ENCODE measurements around the gene CACTIN. TPM values are rescaled to one million over a fixed set of nuclear protein-coding genes. Genes with fewer than 3 reads are reported as not detected.
"Not testable (repeated sequence)": the region's sequence is repeated elsewhere in the genome, so short reads cannot be mapped to it uniquely, and the experiment has no call there.

CACTIN gene
- total and polyA plus RNA-seq, 4 donors: 16.7 to 23.4 (median 18.7) TPM

DNA sequence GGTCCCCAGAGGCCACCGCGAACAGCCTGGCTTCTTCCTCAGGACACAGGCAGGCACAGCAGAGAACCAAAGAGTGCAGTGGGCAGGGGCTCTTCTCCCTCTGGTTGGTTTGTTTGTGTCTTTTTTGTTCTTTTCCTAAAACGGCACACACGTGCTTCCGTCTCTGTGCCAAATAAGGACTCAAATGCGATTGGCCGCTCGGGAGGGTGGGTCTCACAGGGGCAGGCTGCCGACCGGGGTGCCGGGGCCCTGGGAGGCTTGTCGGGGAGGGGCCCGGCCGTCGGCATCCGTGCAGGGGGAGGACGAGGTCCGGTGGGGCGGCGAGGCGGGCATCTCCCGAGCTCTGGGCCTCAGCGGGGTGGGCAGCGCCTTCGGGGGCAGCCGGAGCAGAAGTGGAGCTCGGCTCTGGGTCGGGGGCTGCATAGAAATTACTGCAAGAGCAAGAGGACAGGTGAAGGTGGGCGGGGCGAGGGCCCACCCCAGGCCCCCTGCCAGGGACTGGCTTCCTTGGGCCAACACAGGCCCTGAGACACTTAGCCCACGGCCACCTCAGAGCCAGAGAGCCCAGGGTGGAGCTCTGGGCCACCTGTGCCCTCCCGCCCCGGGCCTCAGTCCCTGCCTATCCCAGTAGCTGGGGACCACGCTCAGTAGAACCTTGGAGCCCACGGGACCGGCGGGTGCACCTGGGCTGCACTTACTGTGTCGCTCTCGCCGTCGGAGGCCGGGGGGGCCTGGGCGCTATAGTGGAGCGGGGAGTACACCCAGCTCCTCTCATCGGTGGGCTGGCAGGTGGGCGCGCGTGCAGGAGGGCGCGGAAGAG, 6.4 kb upstream of the CACTIN start:
- ATAC-seq (ENCODE audit: insufficient read depth, low FRiP score) (no peak), DNase-seq (no peak)
- Histone ChIP-seq H3K36me3 (ENCODE audit: control insufficient read depth in 4 of 4, insufficient read depth in 4 of 4, low read length in 4 of 4) (peaks cover 0 to 52% (median 7%) of the 10 kb centered on the region in 4 donors), H3K4me3 (no peak overlapping the region), H3K9me3 (ENCODE audit: control insufficient read depth in 4 of 4, insufficient read depth in 3 of 4, low read length in 3 of 4) (no peaks in the 10 kb centered on the region), H3K27me3 (ENCODE audit: control insufficient read depth in 3 of 3, insufficient read depth in 3 of 3, low read length in 2 of 3) (no peaks in the 10 kb centered on the region), H3K27ac (ENCODE audit: low read depth in 1 of 2, low read length in 1 of 2) (no peak overlapping the region), H3K9ac (ENCODE audit: insufficient read depth in 1 of 2, low read length in 2 of 2) (no peak overlapping the region), H3K4me1 (ENCODE audit: control insufficient read depth in 5 of 5, insufficient read depth in 5 of 5, low read length in 5 of 5) (no peaks in the 10 kb centered on the region)
- TF ChIP-seq CTCF (IDR thresholded peaks at IDR 0.05; ENCODE audit: control extremely low read depth, extremely low read depth): no peak
- WGBS, 2 donors: 92 to 95% methylated on average over 48 to 50 of the region's 50 CpGs

DNA sequence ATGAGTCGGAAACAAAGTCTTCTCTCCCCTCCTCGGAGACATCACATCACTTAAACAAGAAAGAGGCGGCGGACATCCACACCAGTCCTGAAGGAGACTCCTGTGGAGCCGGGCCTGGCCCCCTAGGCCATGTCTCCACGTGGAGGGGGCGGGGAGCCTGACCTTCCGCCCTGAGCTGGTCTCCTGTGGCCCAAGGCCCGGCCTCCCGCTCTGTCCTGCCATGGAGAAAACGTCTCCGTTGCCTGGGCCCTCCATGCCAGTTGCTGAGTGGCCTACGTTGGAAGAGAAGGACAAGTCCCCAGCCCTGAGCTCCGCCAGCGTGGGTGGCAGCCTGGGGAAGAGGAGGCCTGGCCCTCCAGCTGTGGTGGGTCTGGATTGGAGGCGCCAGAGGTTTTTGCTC, 5.5 kb upstream of the CACTIN start:
- DNase-seq (no peak), ATAC-seq (ENCODE audit: insufficient read depth, low FRiP score) (no peak)
- Histone ChIP-seq H3K4me1 (ENCODE audit: control insufficient read depth in 5 of 5, insufficient read depth in 5 of 5, low read length in 5 of 5) (no peaks in the 10 kb centered on the region), H3K27ac (ENCODE audit: low read depth in 1 of 2, low read length in 1 of 2) (no peak overlapping the region), H3K9me3 (ENCODE audit: control insufficient read depth in 4 of 4, insufficient read depth in 3 of 4, low read length in 3 of 4) (no peaks in the 10 kb centered on the region), H3K27me3 (ENCODE audit: control insufficient read depth in 3 of 3, insufficient read depth in 3 of 3, low read length in 2 of 3) (no peaks in the 10 kb centered on the region), H3K36me3 (ENCODE audit: control insufficient read depth in 4 of 4, insufficient read depth in 4 of 4, low read length in 4 of 4) (peaks cover 0 to 44% (median 5%) of the 10 kb centered on the region in 4 donors), H3K4me3 (no peak overlapping the region), H3K9ac (ENCODE audit: insufficient read depth in 1 of 2, low read length in 2 of 2) (no peak overlapping the region)
- WGBS, 2 donors: 91 to 94% methylated on average over 16 of the region's 16 CpGs
- no peak for TF ChIP-seq CTCF (IDR thresholded peaks at IDR 0.05; ENCODE audit: control extremely low read depth, extremely low read depth)

DNA sequence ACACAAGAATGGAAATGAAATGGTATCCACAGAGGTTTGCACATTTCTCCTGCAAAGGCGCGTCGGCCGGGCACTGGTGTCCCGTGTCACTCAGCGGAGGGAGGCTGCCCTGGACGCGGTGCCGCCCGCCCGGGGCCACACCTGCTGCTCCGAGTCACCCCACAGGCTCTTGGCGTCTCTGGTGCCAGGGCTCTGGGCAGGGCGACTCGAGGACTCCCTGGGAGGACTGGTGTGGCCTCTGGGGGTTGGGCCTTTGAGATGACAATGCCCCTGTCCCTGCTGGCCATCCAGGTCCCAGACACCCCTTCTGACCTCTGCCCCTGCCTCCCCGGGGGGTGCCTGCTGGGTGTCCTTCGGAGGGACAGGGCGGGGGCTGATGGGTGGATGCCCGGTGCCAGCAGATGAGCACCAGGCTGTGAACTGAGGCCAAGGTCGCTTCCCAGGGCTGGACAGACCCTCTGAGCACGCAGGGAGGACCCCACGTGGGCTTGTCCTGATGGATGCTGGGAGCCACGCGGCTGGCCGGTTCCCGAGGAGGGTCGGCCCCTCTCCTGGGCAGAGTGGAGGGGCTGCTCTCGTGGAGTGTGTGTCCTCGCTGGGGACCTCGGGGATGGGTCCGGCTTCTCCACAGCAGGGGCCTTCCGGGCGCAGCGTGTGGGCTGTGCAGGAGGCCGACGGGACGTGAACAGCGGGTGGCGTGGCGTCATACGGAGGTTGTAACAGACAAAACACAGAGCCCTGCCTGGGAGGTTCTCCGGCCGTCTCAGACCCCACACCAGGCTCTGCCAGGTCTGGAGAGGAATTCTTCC, 4.7 kb upstream of the CACTIN start:
- no peak overlapping the region for H3K4me3 ChIP-seq
- no peak for TF ChIP-seq CTCF (IDR thresholded peaks at IDR 0.05; ENCODE audit: control extremely low read depth, extremely low read depth)
- no peaks in the 10 kb centered on the region for H3K27me3 ChIP-seq (ENCODE audit: control insufficient read depth in 3 of 3, insufficient read depth in 3 of 3, low read length in 2 of 3)
- WGBS, 2 donors: 93 to 95% methylated on average over 43 of the region's 43 CpGs
- H3K27ac ChIP-seq (ENCODE audit: low read depth in 1 of 2, low read length in 1 of 2): no peak overlapping the region
- no peak for ATAC-seq (ENCODE audit: insufficient read depth, low FRiP score)
- H3K4me1 ChIP-seq (ENCODE audit: control insufficient read depth in 5 of 5, insufficient read depth in 5 of 5, low read length in 5 of 5): no peaks in the 10 kb centered on the region
- no peak for DNase-seq
- peaks cover 0 to 35% (median 5%) of the 10 kb centered on the region in 4 donors for H3K36me3 ChIP-seq (ENCODE audit: control insufficient read depth in 4 of 4, insufficient read depth in 4 of 4, low read length in 4 of 4)
- no peak overlapping the region for H3K9ac ChIP-seq (ENCODE audit: insufficient read depth in 1 of 2, low read length in 2 of 2)
- no peaks in the 10 kb centered on the region for H3K9me3 ChIP-seq (ENCODE audit: control insufficient read depth in 4 of 4, insufficient read depth in 3 of 4, low read length in 3 of 4)

GRCh38 chr19:3628766-3629165, 2.2 kb upstream of the CACTIN start:
- not testable (repeated sequence) for DNase-seq; ATAC-seq (ENCODE audit: insufficient read depth, low FRiP score); H3K4me3 ChIP-seq; H3K9ac ChIP-seq (ENCODE audit: insufficient read depth in 1 of 2, low read length in 2 of 2); H3K27me3 ChIP-seq (ENCODE audit: control insufficient read depth in 3 of 3, insufficient read depth in 3 of 3, low read length in 2 of 3); H3K9me3 ChIP-seq (ENCODE audit: control insufficient read depth in 4 of 4, insufficient read depth in 3 of 4, low read length in 3 of 4); H3K27ac ChIP-seq (ENCODE audit: low read depth in 1 of 2, low read length in 1 of 2)
- Histone ChIP-seq H3K36me3 (ENCODE audit: control insufficient read depth in 4 of 4, insufficient read depth in 4 of 4, low read length in 4 of 4) (peaks cover 0 to 29% (median 3%) of the 10 kb centered on the region in 4 donors), H3K4me1 (ENCODE audit: control insufficient read depth in 5 of 5, insufficient read depth in 5 of 5, low read length in 5 of 5) (peaks cover 3 to 11% (median 8%) of the 10 kb centered on the region in 5 donors)
- WGBS, 2 donors: 77 to 82% methylated on average over 9 of the region's 9 CpGs
